GM12878 (cell line): ENCODE measurements around the gene SLC25A29. TPM values are rescaled to one million over a fixed set of nuclear protein-coding genes. Genes with fewer than 3 reads are reported as not detected.

Experiments used
- CREB1 ChIP-seq: IDR thresholded peaks from 2 replicates; pipeline ENCODE4 v1.6.1; 2012; ENCODE audit warnings: low read depth, mild to moderate bottlenecking, inconsistent platforms
- CTCF ChIP-seq, 3 experiments: IDR thresholded peaks in 2 of 3; conservative IDR thresholded peaks in 1 of 3; 2 replicates each; pipeline ENCODE4 v1.5.1; 2011; ENCODE audit warnings: low read depth in 3 of 3, low read length in 3 of 3, mild to moderate bottlenecking in 3 of 3, control low read depth in 2 of 3, moderate library complexity in 2 of 3, inconsistent platforms in 1 of 3, mixed read lengths in 1 of 3; ENCODE audit not compliant: control insufficient read depth in 2 of 3, insufficient read depth in 1 of 3; ENCODE audit errors: extremely low read depth in 1 of 3
- EGR1 ChIP-seq, 2 experiments: IDR thresholded peaks; 1 replicate in 1 of 2; 2 replicates in 1 of 2; pipeline ENCODE4 v1.6.1; 2011 to 2012; ENCODE audit warnings: low read depth in 2 of 2, low read length in 2 of 2, borderline replicate concordance in 1 of 2, mild to moderate bottlenecking in 1 of 2, moderate library complexity in 1 of 2
- EZH2 ChIP-seq: IDR thresholded peaks from 2 replicates; pipeline ENCODE4 v1.6.1; 2012; ENCODE audit warnings: low read depth, mild to moderate bottlenecking, control low read depth, inconsistent platforms, low read length, borderline replicate concordance; ENCODE audit not compliant: control insufficient read depth
- FOXM1 ChIP-seq: IDR thresholded peaks from 2 replicates; pipeline ENCODE4 v1.6.1; 2012; ENCODE audit warnings: low read depth, mild to moderate bottlenecking, inconsistent platforms, low read length, moderate library complexity
- JUNB ChIP-seq: IDR thresholded peaks from 2 replicates; pipeline ENCODE4 v1.6.1; 2016; ENCODE audit warnings: antibody characterized with exemption, mild to moderate bottlenecking
- LARP7 ChIP-seq: fragments of 450-650 bp; IDR thresholded peaks from 2 replicates; pipeline ENCODE4 v1.6.1; 2017; ENCODE audit warnings: mild to moderate bottlenecking
- MEF2B ChIP-seq: fragments of 450-650 bp; IDR thresholded peaks from 2 replicates; pipeline ENCODE4 v1.6.1; 2018; ENCODE audit warnings: mild to moderate bottlenecking, moderate library complexity; ENCODE audit not compliant: partially characterized antibody, poor library complexity, severe bottlenecking
- MYC ChIP-seq: IDR thresholded peaks from 2 replicates; pipeline ENCODE4 v1.6.1; 2011; ENCODE audit warnings: mild to moderate bottlenecking, low read length, moderate library complexity, inconsistent platforms; ENCODE audit not compliant: insufficient read depth, insufficient replicate concordance, insufficient read length, severe bottlenecking
- NFIC ChIP-seq: IDR thresholded peaks from 2 replicates; pipeline ENCODE4 v1.6.1; 2012; ENCODE audit warnings: low read depth, mild to moderate bottlenecking, inconsistent platforms, low read length, moderate library complexity
- NFXL1 ChIP-seq: fragments of 450-650 bp; IDR thresholded peaks from 2 replicates; pipeline ENCODE4 v1.6.1; 2017; ENCODE audit warnings: antibody characterized with exemption, mild to moderate bottlenecking, borderline replicate concordance
- NRF1 ChIP-seq: conservative IDR thresholded peaks from 2 replicates; pipeline ENCODE4 v1.6.1; 2011; ENCODE audit warnings: mild to moderate bottlenecking, low read depth, low read length, improper control_type of control experiment
- SIX5 ChIP-seq: IDR thresholded peaks from 2 replicates; pipeline ENCODE4 v1.6.1; 2011; ENCODE audit warnings: mild to moderate bottlenecking, low read depth, low read length, moderate library complexity; ENCODE audit not compliant: severe bottlenecking
- SMARCA5 ChIP-seq: fragments of 450-650 bp; IDR thresholded peaks from 2 replicates; pipeline ENCODE4 v1.6.1; 2017; ENCODE audit warnings: mild to moderate bottlenecking
- STAT1 ChIP-seq: fragments of 450-650 bp; conservative IDR thresholded peaks from 2 replicates; pipeline ENCODE4 v1.6.1; 2014; ENCODE audit warnings: antibody characterized with exemption, mild to moderate bottlenecking
- ZZZ3 ChIP-seq: IDR thresholded peaks from 2 replicates; pipeline ENCODE4 v1.6.1; 2011; ENCODE audit warnings: low read depth; ENCODE audit not compliant: control insufficient read depth, insufficient read length
- polyA plus RNA-seq, 11 experiments: library from polyadenylated mRNA; depleted of rRNA in 4 of 11; unstranded in 6 of 11; stranded (reverse) in 5 of 11; fragments of >200 nt; fragmentation: Nextera tagmentation in 4 of 11; fragmentation: Illumina TruSeq in 1 of 11; extraction: Ambion mirVana in 4 of 11; extraction: Trizol in 1 of 11; gene quantifications; 1 replicate in 1 of 11; 2 replicates in 10 of 11; pipeline versions ENCODE4 v1.2.1 to v1.2.3, GENCODE V29; 2011 to 2016; ENCODE audit warnings: inconsistent platforms in 2 of 11, missing spikeins in 2 of 11, low read depth in 1 of 11
- total RNA-seq, 4 experiments: library from RNA; depleted of rRNA in 3 of 4; stranded (reverse); fragments of >200 nt in 3 of 4; fragmentation: Illumina TruSeq in 1 of 4; extraction: Trizol in 1 of 4; gene quantifications; 2 replicates each; pipeline versions ENCODE4 v1.2.1 to v1.2.3, GENCODE V29; 2013 to 2021
- TF ChIP-seq, protein P1 (sequence below): fragments of 450-650 bp; IDR thresholded peaks from 2 replicates; pipeline ENCODE4 v1.6.1; 2017; ENCODE audit warnings: antibody characterized with exemption, mild to moderate bottlenecking, moderate library complexity
- TF ChIP-seq, protein P2 (sequence below): fragments of 450-650 bp; formaldehyde crosslinking; IDR thresholded peaks from 2 replicates; pipeline ENCODE4 v1.4.0; 2022; ENCODE audit warnings: mild to moderate bottlenecking, moderate library complexity
- TF ChIP-seq, protein P3 (sequence below): IDR thresholded peaks from 2 replicates; pipeline ENCODE4 v1.6.1; 2011; ENCODE audit warnings: low read depth, low read length, improper control_type of control experiment, borderline replicate concordance

Gene SLC25A29
- total and polyA plus RNA-seq, 10 of the 15 experiments (the other 5 are each of a cell fraction or from before 2014, with no cell fraction given), result 0.42 to 13.3 (median 4.0) TPM; not detected in 1

- TF ChIP-seq, protein P1, sequence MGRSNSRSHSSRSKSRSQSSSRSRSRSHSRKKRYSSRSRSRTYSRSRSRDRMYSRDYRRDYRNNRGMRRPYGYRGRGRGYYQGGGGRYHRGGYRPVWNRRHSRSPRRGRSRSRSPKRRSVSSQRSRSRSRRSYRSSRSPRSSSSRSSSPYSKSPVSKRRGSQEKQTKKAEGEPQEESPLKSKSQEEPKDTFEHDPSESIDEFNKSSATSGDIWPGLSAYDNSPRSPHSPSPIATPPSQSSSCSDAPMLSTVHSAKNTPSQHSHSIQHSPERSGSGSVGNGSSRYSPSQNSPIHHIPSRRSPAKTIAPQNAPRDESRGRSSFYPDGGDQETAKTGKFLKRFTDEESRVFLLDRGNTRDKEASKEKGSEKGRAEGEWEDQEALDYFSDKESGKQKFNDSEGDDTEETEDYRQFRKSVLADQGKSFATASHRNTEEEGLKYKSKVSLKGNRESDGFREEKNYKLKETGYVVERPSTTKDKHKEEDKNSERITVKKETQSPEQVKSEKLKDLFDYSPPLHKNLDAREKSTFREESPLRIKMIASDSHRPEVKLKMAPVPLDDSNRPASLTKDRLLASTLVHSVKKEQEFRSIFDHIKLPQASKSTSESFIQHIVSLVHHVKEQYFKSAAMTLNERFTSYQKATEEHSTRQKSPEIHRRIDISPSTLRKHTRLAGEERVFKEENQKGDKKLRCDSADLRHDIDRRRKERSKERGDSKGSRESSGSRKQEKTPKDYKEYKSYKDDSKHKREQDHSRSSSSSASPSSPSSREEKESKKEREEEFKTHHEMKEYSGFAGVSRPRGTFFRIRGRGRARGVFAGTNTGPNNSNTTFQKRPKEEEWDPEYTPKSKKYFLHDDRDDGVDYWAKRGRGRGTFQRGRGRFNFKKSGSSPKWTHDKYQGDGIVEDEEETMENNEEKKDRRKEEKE, result peak; percentile 60; the same call in 1 of the 2 replicates
- peak; percentile 87 for TF ChIP-seq SMARCA5
- TF ChIP-seq CREB1, result no peak
- peak; percentile 73 for TF ChIP-seq NRF1
- TF ChIP-seq FOXM1, result peak; percentile 79
- TF ChIP-seq EZH2, result no peak
- TF ChIP-seq, protein P2, sequence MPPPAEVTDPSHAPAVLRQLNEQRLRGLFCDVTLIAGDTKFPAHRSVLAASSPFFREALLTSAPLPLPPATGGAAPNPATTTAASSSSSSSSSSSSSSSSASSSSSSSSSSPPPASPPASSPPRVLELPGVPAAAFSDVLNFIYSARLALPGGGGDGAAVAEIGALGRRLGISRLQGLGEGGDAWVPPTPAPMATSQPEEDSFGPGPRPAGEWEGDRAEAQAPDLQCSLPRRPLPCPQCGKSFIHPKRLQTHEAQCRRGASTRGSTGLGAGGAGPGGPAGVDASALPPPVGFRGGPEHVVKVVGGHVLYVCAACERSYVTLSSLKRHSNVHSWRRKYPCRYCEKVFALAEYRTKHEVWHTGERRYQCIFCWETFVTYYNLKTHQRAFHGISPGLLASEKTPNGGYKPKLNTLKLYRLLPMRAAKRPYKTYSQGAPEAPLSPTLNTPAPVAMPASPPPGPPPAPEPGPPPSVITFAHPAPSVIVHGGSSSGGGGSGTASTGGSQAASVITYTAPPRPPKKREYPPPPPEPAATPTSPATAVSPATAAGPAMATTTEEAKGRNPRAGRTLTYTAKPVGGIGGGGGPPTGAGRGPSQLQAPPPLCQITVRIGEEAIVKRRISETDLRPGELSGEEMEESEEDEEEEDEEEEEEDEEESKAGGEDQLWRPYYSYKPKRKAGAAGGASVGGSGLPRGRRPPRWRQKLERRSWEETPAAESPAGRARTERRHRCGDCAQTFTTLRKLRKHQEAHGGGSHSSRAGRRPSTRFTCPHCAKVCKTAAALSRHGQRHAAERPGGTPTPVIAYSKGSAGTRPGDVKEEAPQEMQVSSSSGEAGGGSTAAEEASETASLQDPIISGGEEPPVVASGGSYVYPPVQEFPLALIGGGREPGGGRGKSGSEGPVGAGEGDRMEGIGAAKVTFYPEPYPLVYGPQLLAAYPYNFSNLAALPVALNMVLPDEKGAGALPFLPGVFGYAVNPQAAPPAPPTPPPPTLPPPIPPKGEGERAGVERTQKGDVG (CRISPR knock-in tag), result no peak
- TF ChIP-seq NFXL1, result no peak
- TF ChIP-seq MYC, result no peak
- peak in 1 of 2 experiments; percentile 6; a peak in 2 of 3 replicates for TF ChIP-seq EGR1 (IDR thresholded peaks at IDR 0.05; ENCODE audit: borderline replicate concordance in 1 of 2, low read depth in 2 of 2, low read length in 2 of 2)
- no peak for TF ChIP-seq ZZZ3
- TF ChIP-seq STAT1, result 0 out of 2 replicates have a peak, but pooled peaks have one; percentile 38
- TF ChIP-seq, protein P3, sequence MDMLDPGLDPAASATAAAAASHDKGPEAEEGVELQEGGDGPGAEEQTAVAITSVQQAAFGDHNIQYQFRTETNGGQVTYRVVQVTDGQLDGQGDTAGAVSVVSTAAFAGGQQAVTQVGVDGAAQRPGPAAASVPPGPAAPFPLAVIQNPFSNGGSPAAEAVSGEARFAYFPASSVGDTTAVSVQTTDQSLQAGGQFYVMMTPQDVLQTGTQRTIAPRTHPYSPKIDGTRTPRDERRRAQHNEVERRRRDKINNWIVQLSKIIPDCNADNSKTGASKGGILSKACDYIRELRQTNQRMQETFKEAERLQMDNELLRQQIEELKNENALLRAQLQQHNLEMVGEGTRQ, result no peak
- no peak for TF ChIP-seq JUNB
- TF ChIP-seq MEF2B, result peak; percentile 42
- TF ChIP-seq NFIC, result no peak
- peak; percentile 62 to 93 (median 80) for TF ChIP-seq CTCF (IDR thresholded peaks at IDR 0.05 in 2 of 3, conservative IDR thresholded peaks at IDR 0.05 in 1 of 3; ENCODE audit: control insufficient read depth in 2 of 3, extremely low read depth in 1 of 3, insufficient read depth in 1 of 3, low read depth in 3 of 3, low read length in 3 of 3)
- peak; percentile 93 for TF ChIP-seq LARP7
- TF ChIP-seq SIX5, result no peak
Measured at GRCh38 chr14:100285021-100285912, 21.0 kb downstream of the SLC25A29 start (continued).
